T47D (cell line): Measurements from ENCODE around the gene HPSE2.

Source experiments
- DNase-seq, 2 experiments: peaks; one replicate each; pipeline versions ENCODE4 v3.0.0 to v3.0.0-alpha.2; 2011 to 2012; ENCODE audit warnings: low read depth in 1 of 2, low spot score in 1 of 2
- JUND ChIP-seq: IDR thresholded peaks from 2 replicates; pipeline ENCODE4 v1.6.1; 2012; ENCODE audit warnings: low read depth
- in situ Hi-C: cut with HindIII; loops from 2 replicates; pipeline ENCODE4 v1.10.0; 2016; ENCODE audit warnings: low sequenced_read_pairs, low pct_unique_long_range_greater_than_20kb

Gene HPSE2

GRCh38 chr10:98659951-98660350 is 575.7 kb downstream of the HPSE2 start:
- in situ Hi-C loops = no loop called here
- DNase-seq = no peak
- TF ChIP-seq JUND = no peak

GRCh38 chr10:98655492-98655891 is 580.2 kb downstream of the HPSE2 start:
- in situ Hi-C loops = no loop called here
- no peak for DNase-seq
- no peak for TF ChIP-seq JUND

- no peak for TF ChIP-seq JUND
- in situ Hi-C loops = no loop called here
- DNase-seq = no peak
Measured at GRCh38 chr10:98649170-98649569, 586.5 kb downstream of the HPSE2 start.

GRCh38 chr10:98646998-98647917 is 588.4 kb downstream of the HPSE2 start:
- in situ Hi-C loops = no loop called here
- TF ChIP-seq JUND = no peak
- DNase-seq = no peak

- no peak for DNase-seq
- in situ Hi-C loops = no loop called here
- no peak for TF ChIP-seq JUND
Measured at GRCh38 chr10:98644466-98644865, 591.2 kb downstream of the HPSE2 start.

GRCh38 chr10:98642281-98642680 is 593.4 kb downstream of the HPSE2 start:
- no peak for TF ChIP-seq JUND
- in situ Hi-C loops = no loop called here
- DNase-seq = no peak

GRCh38 chr10:98638920-98639319 is 596.7 kb downstream of the HPSE2 start:
- DNase-seq = no peak
- in situ Hi-C loops = no loop called here
- no peak for TF ChIP-seq JUND

- in situ Hi-C loops = no loop called here
- DNase-seq = no peak
- TF ChIP-seq JUND = no peak
Measured at GRCh38 chr10:98636921-98637329, 598.7 kb downstream of the HPSE2 start.

GRCh38 chr10:98632456-98633150 is 603.0 kb downstream of the HPSE2 start:
- DNase-seq = no peak
- in situ Hi-C loops = no loop called here
- no peak for TF ChIP-seq JUND

- no peak for DNase-seq
- in situ Hi-C loops = no loop called here
- no peak for TF ChIP-seq JUND
Measured at GRCh38 chr10:98628206-98628605, 607.4 kb downstream of the HPSE2 start.

- no peak for TF ChIP-seq JUND
- DNase-seq = no peak
- in situ Hi-C loops = no loop called here
Measured at GRCh38 chr10:98627711-98628110, 607.9 kb downstream of the HPSE2 start.

- in situ Hi-C loops = no loop called here
- TF ChIP-seq JUND = no peak
- no peak for DNase-seq
Measured at GRCh38 chr10:98624963-98625362, 610.7 kb downstream of the HPSE2 start.

GRCh38 chr10:98623176-98623575 is 612.5 kb downstream of the HPSE2 start:
- in situ Hi-C loops = no loop called here
- TF ChIP-seq JUND = no peak
- no peak for DNase-seq

GRCh38 chr10:98621630-98622029 is 614.0 kb downstream of the HPSE2 start:
- DNase-seq = no peak
- no peak for TF ChIP-seq JUND
- in situ Hi-C loops = no loop called here
